KBM-7 (cell line): ENCODE measurements around the gene KHDC1.
"Not testable (repeated sequence)": the region's sequence is repeated elsewhere in the genome, so short reads cannot be mapped to it uniquely, and the experiment has no call there.

ENCODE experiments used
- DNase-seq: peaks from one replicate; pipeline ENCODE4 v3.0.0-alpha.2; 2015
- in situ Hi-C: fragments of 300-500 bp; cut with MboI; formaldehyde crosslinking; loops from 2 replicates; pipeline ENCODE4 v1.14.3; 2020; ENCODE audit warnings: low sequenced_read_pairs, low pct_unique_long_range_greater_than_20kb, mixed read lengths

Gene KHDC1

GRCh38 chr6:73262671-73263569 lies at the start of gene KHDC1:
TSS of gene KHDC1 (minus strand) at chr6:73263196. CDS start at chr6:73242517, 20,679 bp downstream.
- in situ Hi-C loops: no loop called here
- peak; percentile 80 for DNase-seq

GRCh38 chr6:73310503-73310845 lies 47.5 kb upstream of the KHDC1 start:
- in situ Hi-C loops, DNase-seq: not testable (repeated sequence)

GRCh38 chr6:73309785-73310502 lies 46.9 kb upstream of the KHDC1 start:
- in situ Hi-C loops: no loop called here
- DNase-seq: peak; percentile 84

- DNase-seq: no peak
- in situ Hi-C loops: no loop called here
These were observed 46.5 kb upstream of the KHDC1 start for GRCh38 chr6:73309535-73309784.

GRCh38 chr6:73308712-73309534 lies 45.9 kb upstream of the KHDC1 start:
- peak; percentile 61 for DNase-seq
- in situ Hi-C loops: no loop called here

- DNase-seq, in situ Hi-C loops: not testable (repeated sequence)
These were observed 40.8 kb upstream of the KHDC1 start for GRCh38 chr6:73303773-73304172.

GRCh38 chr6:73302339-73302738 lies 39.3 kb upstream of the KHDC1 start:
- in situ Hi-C loops: no loop called here

GRCh38 chr6:73299151-73299971 lies 36.4 kb upstream of the KHDC1 start:
- in situ Hi-C loops: no loop called here
- DNase-seq: no peak

More at GRCh38 chr6:73302339-73302738, 39.3 kb upstream of the KHDC1 start:
- DNase-seq: no peak

- no peak for DNase-seq
- in situ Hi-C loops: no loop called here
These were observed 30.3 kb upstream of the KHDC1 start for GRCh38 chr6:73293331-73293730.

- DNase-seq: no peak
- in situ Hi-C loops: no loop called here
These were observed 27.4 kb upstream of the KHDC1 start for GRCh38 chr6:73290435-73290834.

GRCh38 chr6:73286752-73287151 lies 23.8 kb upstream of the KHDC1 start:
- no peak for DNase-seq
- in situ Hi-C loops: no loop called here

- in situ Hi-C loops: no loop called here
- peak; percentile 72 for DNase-seq
These were observed 22.8 kb upstream of the KHDC1 start for GRCh38 chr6:73285674-73286283.

GRCh38 chr6:73282871-73283270 lies 19.9 kb upstream of the KHDC1 start:
- no peak for DNase-seq
- in situ Hi-C loops: no loop called here

GRCh38 chr6:73281684-73282083 lies 18.7 kb upstream of the KHDC1 start:
- DNase-seq, in situ Hi-C loops: not testable (repeated sequence)

- DNase-seq, in situ Hi-C loops: not testable (repeated sequence)
These were observed 6.3 kb upstream of the KHDC1 start for GRCh38 chr6:73269296-73269695.

GRCh38 chr6:73268896-73269295 lies 5.9 kb upstream of the KHDC1 start:
- in situ Hi-C loops, DNase-seq: not testable (repeated sequence)

GRCh38 chr6:73264446-73264845 lies 1.4 kb upstream of the KHDC1 start:
- DNase-seq: no peak
- in situ Hi-C loops: no loop called here

- in situ Hi-C loops: no loop called here
These were observed 544 bp upstream of the KHDC1 start for GRCh38 chr6:73263570-73263909.

GRCh38 chr6:73258721-73259120 lies 4.3 kb downstream of the KHDC1 start:
- in situ Hi-C loops: no loop called here
- no peak for DNase-seq

More at GRCh38 chr6:73263570-73263909, 544 bp upstream of the KHDC1 start:
- no peak for DNase-seq
